IMR-90 (cell line): ENCODE results near the gene PRORP. TPM values are rescaled to one million over a fixed set of nuclear protein-coding genes. Genes with fewer than 3 reads are reported as not detected.

Source experiments
- ATAC-seq: fragments of 200-7000 bp; cut with Tn5 transposase; 2 replicates; pipeline ENCODE4 v1.9.1; 2020; ENCODE audit warnings: low read depth, mild to moderate bottlenecking, moderate library complexity
- BruUV-seq: library from RNA; stranded (reverse); fragments of 400-500 nt; replicated peaks from 2 replicates; lab custom pipeline; 2021; lab: Mats Ljungman, UMichigan
- CTCF ChIA-PET: fragments of 300-600 bp; formaldehyde crosslinking; extraction: SDS; loops from one replicate; lab custom pipeline; 2021; ENCODE audit warnings: antibody characterized with exemption; lab: Yijun Ruan, JAX
- POLR2A ChIA-PET: fragments of 300-600 bp; sonication (Branson Sonifier 250); formaldehyde crosslinking; loops from one replicate; lab custom pipeline; 2022; ENCODE audit warnings: antibody characterized with exemption; ENCODE audit not compliant: unreplicated experiment; lab: Charles Lee
- DNase-seq: peaks from one replicate; pipeline ENCODE4 v3.0.0; 2013
- H2AFZ ChIP-seq: replicated peaks from 2 replicates; pipeline ENCODE3; 2013; ENCODE audit warnings: low read length, mild to moderate bottlenecking; ENCODE audit not compliant: poor library complexity
- H2AK5ac ChIP-seq: 2 replicates; pipeline ENCODE4 v1.6.1; 2013; ENCODE audit warnings: low read depth, low read length, inconsistent platforms
- H2AK9ac ChIP-seq: replicated peaks from 2 replicates; pipeline ENCODE3; 2013; ENCODE audit warnings: mild to moderate bottlenecking, low read depth, low read length, moderate library complexity; ENCODE audit not compliant: poor library complexity
- H2BK120ac ChIP-seq: 2 replicates; pipeline ENCODE4 v1.6.1; 2013; ENCODE audit warnings: low read depth, low read length, inconsistent platforms
- H2BK15ac ChIP-seq: 3 replicates; pipeline ENCODE4 v1.6.1; 2013; ENCODE audit warnings: low read depth, low read length, inconsistent platforms
- H2BK20ac ChIP-seq: 2 replicates; pipeline ENCODE4 v1.6.1; 2013; ENCODE audit warnings: low read depth, mild to moderate bottlenecking, inconsistent platforms, low read length, moderate library complexity
- H2BK5ac ChIP-seq: 2 replicates; pipeline ENCODE4 v1.6.1; 2013; ENCODE audit warnings: mild to moderate bottlenecking, low read depth, low read length, inconsistent platforms; ENCODE audit not compliant: poor library complexity, severe bottlenecking
- H3K14ac ChIP-seq: replicated peaks from 2 replicates; pipeline ENCODE4 v1.6.1; 2013; ENCODE audit warnings: low read depth, low read length, inconsistent platforms
- H3K18ac ChIP-seq: 2 replicates; pipeline ENCODE4 v1.6.1; 2013; ENCODE audit warnings: low read depth, low read length, control low read depth
- H3K23ac ChIP-seq: 2 replicates; pipeline ENCODE4 v1.6.1; 2013; ENCODE audit warnings: low read depth, low read length, inconsistent platforms
- H3K27ac ChIP-seq: 2 replicates; pipeline ENCODE4 v1.5.1; 2013; ENCODE audit warnings: mild to moderate bottlenecking, control low read depth, low read length; ENCODE audit not compliant: insufficient read depth
- H3K27me3 ChIP-seq: 2 replicates; pipeline ENCODE4 v1.6.1; 2013; ENCODE audit warnings: low read length; ENCODE audit not compliant: control insufficient read depth, insufficient read depth
- H3K36me3 ChIP-seq: 2 replicates; pipeline ENCODE4 v1.6.1; 2013; ENCODE audit warnings: low read length, mixed read lengths; ENCODE audit not compliant: control insufficient read depth, insufficient read depth
- H3K4ac ChIP-seq: 2 replicates; pipeline ENCODE4 v1.6.1; 2013; ENCODE audit warnings: low read depth, low read length, inconsistent platforms
- H3K4me1 ChIP-seq: 2 replicates; pipeline ENCODE4 v1.6.1; 2013; ENCODE audit warnings: low read length, mixed read lengths; ENCODE audit not compliant: control insufficient read depth, insufficient read depth
- H3K4me2 ChIP-seq: 2 replicates; pipeline ENCODE4 v1.6.1; 2013; ENCODE audit warnings: low read depth, mild to moderate bottlenecking, control low read depth, low read length, moderate library complexity
- H3K4me3 ChIP-seq: 2 replicates; pipeline ENCODE4 v1.5.1; 2013; ENCODE audit warnings: low read depth, mild to moderate bottlenecking, control low read depth, low read length, moderate library complexity; ENCODE audit not compliant: insufficient read depth
- H3K56ac ChIP-seq: 2 replicates; pipeline ENCODE4 v1.6.1; 2013; ENCODE audit warnings: low read length, inconsistent platforms; ENCODE audit not compliant: insufficient read depth; ENCODE audit errors: extremely low read depth
- H3K79me1 ChIP-seq, 2 experiments: 2 replicates each; pipeline ENCODE4 v1.6.1; 2013; ENCODE audit warnings: low read length in 2 of 2, inconsistent platforms in 1 of 2, low read depth in 1 of 2
- H3K9ac ChIP-seq: 2 replicates; pipeline ENCODE4 v1.6.1; 2013; ENCODE audit warnings: low read depth, low read length, control low read depth
- H3K9me1 ChIP-seq: 2 replicates; pipeline ENCODE4 v1.6.1; 2013; ENCODE audit warnings: low read length, inconsistent platforms; ENCODE audit not compliant: insufficient read depth
- H3K9me3 ChIP-seq: 2 replicates; pipeline ENCODE4 v1.6.1; 2013; ENCODE audit warnings: low read length; ENCODE audit not compliant: control insufficient read depth, insufficient read depth
- H4K20me1 ChIP-seq: 2 replicates; pipeline ENCODE4 v1.6.1; 2013; ENCODE audit warnings: low read length, inconsistent platforms; ENCODE audit not compliant: insufficient read depth
- H4K5ac ChIP-seq: 2 replicates; pipeline ENCODE4 v1.6.1; 2013; ENCODE audit warnings: mild to moderate bottlenecking, low read depth, low read length, control low read depth
- H4K8ac ChIP-seq, 2 experiments: 2 replicates each; pipeline ENCODE4 v1.6.1; 2013; ENCODE audit warnings: low read depth in 2 of 2, low read length in 2 of 2, control low read depth in 1 of 2, inconsistent platforms in 1 of 2
- H4K91ac ChIP-seq: 2 replicates; pipeline ENCODE4 v1.6.1; 2013; ENCODE audit warnings: low read depth, low read length, inconsistent platforms; ENCODE audit not compliant: insufficient read depth
- MAFK ChIP-seq: IDR thresholded peaks from 2 replicates; pipeline ENCODE4 v1.6.1; 2012; ENCODE audit warnings: low read depth, low read length, improper control_type of control experiment
- MAZ ChIP-seq: IDR thresholded peaks from 2 replicates; pipeline ENCODE4 v1.6.1; 2012; ENCODE audit warnings: low read depth, mild to moderate bottlenecking, low read length, improper control_type of control experiment, moderate library complexity, borderline replicate concordance
- SMC3 ChIP-seq: fragments of 150-350 bp; IDR thresholded peaks from 2 replicates; pipeline ENCODE4 v1.6.1; 2016; ENCODE audit warnings: low read depth, mild to moderate bottlenecking, antibody characterized with exemption, low read length, moderate library complexity
- WGBS, 2 experiments: methylation state at CpG; one replicate each; pipeline versions ENCODE4 v1.1.5 to v1.1.7; 2013; ENCODE audit warnings: missing lambda C conversion rate in 2 of 2; ENCODE audit not compliant: insufficient read length in 1 of 2; ENCODE audit errors: extremely low coverage in 2 of 2; 5-methylcytosine and 5-hydroxymethylcytosine counted together
- dilution Hi-C: fragments of 300-500 bp; cut with HindIII; formaldehyde crosslinking; loops from one replicate; pipeline ENCODE4 v1.14.3; 2018; ENCODE audit warnings: low sequenced_read_pairs; ENCODE audit not compliant: unreplicated experiment
- in situ Hi-C: fragments of 300-500 bp; cut with MboI; formaldehyde crosslinking; loops from 3 replicates; pipeline ENCODE4 v1.14.3; 2019; ENCODE audit warnings: low sequenced_read_pairs, inconsistent platforms, mixed read lengths
- intact Hi-C: fragments of 100-400 bp; cut with micrococcal nuclease; formaldehyde crosslinking; loops from 2 replicates; pipeline ENCODE4 v1.10.0; 2022
- polyA plus RNA-seq, 3 experiments: library from polyadenylated mRNA; depleted of rRNA; stranded (reverse); fragments of >200 nt; gene quantifications; 2 replicates each; pipeline ENCODE4 v1.2.3, GENCODE V29; 2012; ENCODE audit warnings: low replicate concordance in 1 of 3
- total RNA-seq: library from RNA; depleted of rRNA; stranded (reverse); fragments of >200 nt; gene quantifications from 2 replicates; pipeline ENCODE4 v1.2.3, GENCODE V29; 2012

PRORP gene
- total and polyA plus RNA-seq, 2 of the 4 experiments (the other 2 are of a cell fraction): 18.0 to 50.5 TPM

- dilution Hi-C loops (no loop called here), in situ Hi-C loops (loop anchor here (10.0 to 25.0 kb wide), 2 partner anchors 537 to 665 kb away; partner anchors contain the start of gene RALGAPA1), intact Hi-C loops (no loop called here)
- Histone ChIP-seq H3K79me1 (peaks cover 12 to 33% of the 10 kb centered on the region in 2 experiments), H3K9me1 (peaks cover 4% of the 10 kb centered on the region; the same call in 1 of the 2 replicates), H3K27me3 (no peaks in the 10 kb centered on the region), H3K23ac (no peak overlapping the region), H4K8ac (no peak overlapping the region), H3K9ac (no peak overlapping the region), H3K14ac (no peak overlapping the region), H3K56ac (no peak overlapping the region), H2BK5ac (no peak overlapping the region), H2BK20ac (no peak overlapping the region), H3K27ac (no peak overlapping the region), H3K4ac (no peak overlapping the region), H3K4me2 (no peak overlapping the region), H3K4me3 (no peak overlapping the region), H2BK120ac (no peak overlapping the region), H2AK9ac (no peak overlapping the region), H4K5ac (no peak overlapping the region), H4K20me1 (no peaks in the 10 kb centered on the region), H2AFZ (no peak overlapping the region), H3K9me3 (no peaks in the 10 kb centered on the region), H2AK5ac (no peak overlapping the region), H3K4me1 (no peaks in the 10 kb centered on the region), H3K18ac (no peak overlapping the region), H2BK15ac (no peak overlapping the region), H4K91ac (no peak overlapping the region), H3K36me3 (peaks cover 4% of the 10 kb centered on the region; the same call in 1 of the 2 replicates)
- DNase-seq (no peak), ATAC-seq (no peak)
- POLR2A ChIA-PET: no interaction called here
- no TSS peak for BruUV-seq
- CTCF ChIA-PET: interaction anchor here (0.7 kb wide), 1 partner anchor 67 kb away, joined by 3 read pairs; no protein-coding TSS in a partner anchor
- TF ChIP-seq MAZ (no peak), MAFK (no peak), SMC3 (no peak)
- 100% methylated on average over 1 of the region's 3 CpGs; no CpG with 5 or more reads in 1 of the 2 experiments for WGBS, 2 experiments
These were observed 25.4 kb downstream of the PRORP start for GRCh38 chr14:35147711-35148110.
